HEK293T (cell line): ENCODE results near the gene MAGEA4.

Source experiments
- BHLHE40 ChIP-seq: fragments of 450-650 bp; IDR thresholded peaks from 2 replicates; pipeline ENCODE4 v1.6.1; 2016; ENCODE audit warnings: mild to moderate bottlenecking, moderate library complexity, borderline replicate concordance
- CTBP1 ChIP-seq: fragments of 450-650 bp; IDR thresholded peaks from 2 replicates; pipeline ENCODE4 v1.6.1; 2016; ENCODE audit warnings: borderline replicate concordance
- HDGF ChIP-seq: fragments of 450-650 bp; IDR thresholded peaks from 2 replicates; pipeline ENCODE4 v1.6.1; 2017; ENCODE audit warnings: antibody characterized with exemption, borderline replicate concordance
- LEF1 ChIP-seq: fragments of 450-650 bp; IDR thresholded peaks from 2 replicates; pipeline ENCODE4 v1.6.1; 2017; ENCODE audit warnings: mild to moderate bottlenecking, borderline replicate concordance
- NFRKB ChIP-seq: fragments of 450-650 bp; IDR thresholded peaks from 2 replicates; pipeline ENCODE4 v1.6.1; 2016; ENCODE audit warnings: mild to moderate bottlenecking, moderate library complexity
- SP1 ChIP-seq: fragments of 450-650 bp; IDR thresholded peaks from 2 replicates; pipeline ENCODE4 v1.6.1; 2017
- SUZ12 ChIP-seq: fragments of 450-650 bp; IDR thresholded peaks from 2 replicates; pipeline ENCODE4 v1.6.1; 2016; ENCODE audit warnings: mild to moderate bottlenecking

DNA sequence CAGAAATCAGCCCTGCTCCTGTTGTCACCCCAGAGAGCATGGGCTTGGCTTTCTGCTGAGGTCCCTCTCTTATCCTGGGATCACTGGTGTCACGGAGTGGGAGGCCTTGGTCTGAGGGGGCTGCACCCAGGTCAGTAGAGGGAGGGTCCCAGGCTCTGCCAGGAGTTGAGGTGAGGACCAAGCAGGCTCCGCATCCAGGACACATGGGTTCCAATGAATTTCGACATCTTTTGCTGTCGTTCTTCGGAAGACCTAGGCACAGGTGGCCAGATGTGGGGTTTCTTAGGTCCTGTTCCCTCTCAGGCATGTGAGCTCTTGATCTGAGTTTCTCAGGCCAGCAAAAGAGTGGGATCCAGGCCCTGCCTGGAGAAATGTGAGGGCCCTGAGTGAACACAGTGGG, 10.0 kb downstream of the MAGEA4 start:
- TF ChIP-seq HDGF (no peak), SUZ12 (no peak), CTBP1 (no peak), SP1 (no peak), NFRKB (no peak), LEF1 (no peak), BHLHE40 (no peak)
